ENCODE results near the gene SAMD15. TPM values are rescaled to one million over a fixed set of nuclear protein-coding genes. Genes with fewer than 3 reads are reported as not detected.
A peak's percentile ranks its signal among the peaks of the same experiment; 100 is the strongest.
"Not testable (repeated sequence)": the region's sequence is repeated elsewhere in the genome, so short reads cannot be mapped to it uniquely, and the experiment has no call there.

Gene SAMD15
- total RNA-seq, 1 experiment from 2014 or later, result 1.2 TPM

DNA sequence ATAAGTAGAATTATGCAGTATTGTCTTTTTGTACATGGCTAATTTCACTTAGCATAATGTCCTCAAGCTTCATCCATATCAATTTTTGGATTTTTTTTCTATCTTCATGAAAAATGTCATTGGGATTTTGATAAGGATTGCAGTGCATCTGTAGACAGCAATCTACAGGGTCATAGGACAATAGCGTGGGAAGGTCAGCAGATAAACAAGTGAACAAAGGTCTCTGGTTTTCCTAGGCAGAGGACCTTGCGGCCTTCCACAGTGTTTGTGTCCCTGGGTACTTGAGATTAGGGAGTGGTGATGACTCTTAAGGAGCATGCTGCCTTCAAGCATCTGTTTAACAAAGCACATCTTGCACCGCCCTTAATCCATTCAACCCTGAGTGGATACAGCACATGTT lies 38.9 kb downstream of the SAMD15 start:
- not testable (repeated sequence) for DNase-seq

DNA sequence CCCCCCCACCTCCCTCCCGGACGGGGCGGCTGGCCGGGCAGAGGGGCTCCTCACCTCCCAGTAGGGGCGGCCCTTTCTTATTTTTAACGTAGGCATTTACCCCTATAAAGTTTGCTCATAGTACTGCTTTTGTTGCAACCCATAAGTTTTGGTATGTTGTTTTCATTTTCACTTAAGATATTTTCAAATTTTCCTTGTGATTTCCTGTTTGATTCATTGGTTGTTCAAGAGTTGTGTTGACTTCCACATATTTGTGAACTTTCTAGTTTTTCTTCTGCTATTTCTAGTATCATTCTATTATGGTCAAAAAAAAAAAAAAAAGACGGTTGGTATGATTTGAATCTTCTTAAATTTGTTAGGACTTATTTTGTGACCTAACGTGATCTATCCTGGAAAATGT lies 39.7 kb downstream of the SAMD15 start:
- intact Hi-C loops (cut with micrococcal nuclease), result no loop called here
- no peaks in the 10 kb centered on the region for H3K36me3 ChIP-seq (ENCODE audit: low read depth, low read length)
- POLR2A ChIA-PET (ENCODE audit: unreplicated experiment), result no interaction called here

More for the DNA sequence above, 38.9 kb downstream of the SAMD15 start:
- H3K9ac ChIP-seq (ENCODE audit: low read length); intact Hi-C loops (cut with micrococcal nuclease); H3K4me2 ChIP-seq (ENCODE audit: low read length); BruUV-seq (replicated peaks); H3K27ac ChIP-seq (ENCODE audit: low read length); POLR2A ChIA-PET (ENCODE audit: unreplicated experiment); H3K4me3 ChIP-seq (ENCODE audit: low read length); H3K36me3 ChIP-seq (ENCODE audit: low read depth, low read length); H3K4me1 ChIP-seq (ENCODE audit: insufficient read depth, low read length); H4K20me1 ChIP-seq (ENCODE audit: low read length); H3K79me2 ChIP-seq (ENCODE audit: low read length); H2AFZ ChIP-seq (ENCODE audit: low read length); H3F3A ChIP-seq (ENCODE audit: low read length, unreplicated experiment); ATAC-seq; H3K27me3 ChIP-seq (ENCODE audit: low read length); H3K9me2 ChIP-seq (replicated peaks; ENCODE audit: low read length); H3K9me3 ChIP-seq (ENCODE audit: low read length): not testable (repeated sequence)
- CTCF ChIA-PET, result interaction anchor here (0.6 kb wide), 2 partner anchors 100 to 232 kb away, joined by 3 to 5 read pairs; no protein-coding TSS in a partner anchor

DNA sequence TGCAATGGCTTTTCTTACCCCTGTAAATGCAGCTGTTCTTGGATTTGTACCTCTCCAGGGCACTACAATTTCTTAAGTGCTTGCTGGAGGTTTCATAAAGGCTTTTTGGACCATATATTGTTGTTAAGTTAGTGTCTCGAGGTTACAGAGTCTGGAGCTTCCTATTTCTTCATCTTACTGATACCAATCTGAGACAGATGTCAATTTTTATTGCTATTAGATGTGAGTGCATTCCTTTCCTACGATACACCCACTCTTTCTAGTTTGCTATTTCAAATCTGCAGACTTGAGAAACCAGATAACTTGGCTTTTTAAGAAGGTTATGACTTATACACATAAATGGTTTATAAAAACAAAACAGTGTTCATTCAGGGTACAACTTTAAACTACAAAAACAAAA lies 44.0 kb downstream of the SAMD15 start:
- POLR2A ChIA-PET (ENCODE audit: unreplicated experiment), result no interaction called here
- no peak overlapping the region for H2AFZ ChIP-seq (ENCODE audit: low read length)
- H3K27me3 ChIP-seq (ENCODE audit: low read length), result no peaks in the 10 kb centered on the region
- H3K4me2 ChIP-seq (ENCODE audit: low read length), result no peak overlapping the region
- intact Hi-C loops (cut with micrococcal nuclease), result no loop called here
- no TSS peak for BruUV-seq (replicated peaks)
- no peak overlapping the region for H3K27ac ChIP-seq (ENCODE audit: low read length)
- peaks cover 17% of the 10 kb centered on the region for H3K36me3 ChIP-seq (ENCODE audit: low read depth, low read length)
- CTCF ChIA-PET, result no interaction called here
- H3K9me3 ChIP-seq (ENCODE audit: low read length), result no peaks in the 10 kb centered on the region
- H4K20me1 ChIP-seq (ENCODE audit: low read length), result no peaks in the 10 kb centered on the region
- no peaks in the 10 kb centered on the region for H3K79me2 ChIP-seq (ENCODE audit: low read length)
- TF ChIP-seq, protein P1, sequence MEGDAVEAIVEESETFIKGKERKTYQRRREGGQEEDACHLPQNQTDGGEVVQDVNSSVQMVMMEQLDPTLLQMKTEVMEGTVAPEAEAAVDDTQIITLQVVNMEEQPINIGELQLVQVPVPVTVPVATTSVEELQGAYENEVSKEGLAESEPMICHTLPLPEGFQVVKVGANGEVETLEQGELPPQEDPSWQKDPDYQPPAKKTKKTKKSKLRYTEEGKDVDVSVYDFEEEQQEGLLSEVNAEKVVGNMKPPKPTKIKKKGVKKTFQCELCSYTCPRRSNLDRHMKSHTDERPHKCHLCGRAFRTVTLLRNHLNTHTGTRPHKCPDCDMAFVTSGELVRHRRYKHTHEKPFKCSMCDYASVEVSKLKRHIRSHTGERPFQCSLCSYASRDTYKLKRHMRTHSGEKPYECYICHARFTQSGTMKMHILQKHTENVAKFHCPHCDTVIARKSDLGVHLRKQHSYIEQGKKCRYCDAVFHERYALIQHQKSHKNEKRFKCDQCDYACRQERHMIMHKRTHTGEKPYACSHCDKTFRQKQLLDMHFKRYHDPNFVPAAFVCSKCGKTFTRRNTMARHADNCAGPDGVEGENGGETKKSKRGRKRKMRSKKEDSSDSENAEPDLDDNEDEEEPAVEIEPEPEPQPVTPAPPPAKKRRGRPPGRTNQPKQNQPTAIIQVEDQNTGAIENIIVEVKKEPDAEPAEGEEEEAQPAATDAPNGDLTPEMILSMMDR (conservative IDR thresholded peaks at IDR 0.05; ENCODE audit: low read depth, low read length), result no peak
- TF ChIP-seq EZH2 (IDR thresholded peaks at IDR 0.05; ENCODE audit: low read length, unreplicated experiment), result no peak
- peaks cover 4% of the 10 kb centered on the region; the same call in 1 of the 2 replicates for H3K4me1 ChIP-seq (ENCODE audit: insufficient read depth, low read length)
- H3K4me3 ChIP-seq (ENCODE audit: low read length), result no peak overlapping the region
- H3K9me2 ChIP-seq (replicated peaks; ENCODE audit: low read length), result no peaks in the 10 kb centered on the region
- DNase-seq, result peak; percentile 47
- no peak overlapping the region for H3K9ac ChIP-seq (ENCODE audit: low read length)
- no peaks in the 10 kb centered on the region for H3F3A ChIP-seq (ENCODE audit: low read length, unreplicated experiment)
- ATAC-seq, result no peak

More for the DNA sequence above, 39.7 kb downstream of the SAMD15 start:
- H3K79me2 ChIP-seq (ENCODE audit: low read length), result no peaks in the 10 kb centered on the region
- CTCF ChIA-PET, result no interaction called here
- H3K9me3 ChIP-seq (ENCODE audit: low read length), result no peaks in the 10 kb centered on the region
- no peak overlapping the region for H3K4me3 ChIP-seq (ENCODE audit: low read length)
- BruUV-seq (replicated peaks), result no TSS peak
- no peak overlapping the region for H2AFZ ChIP-seq (ENCODE audit: low read length)
- H3F3A ChIP-seq (ENCODE audit: low read length, unreplicated experiment), result no peaks in the 10 kb centered on the region
- TF ChIP-seq EZH2 (IDR thresholded peaks at IDR 0.05; ENCODE audit: low read length, unreplicated experiment) (no peak), EZH2phosphoT487 (IDR thresholded peaks at IDR 0.05; ENCODE audit: borderline replicate concordance, low read length) (no peak)
- TF ChIP-seq, protein P1 (conservative IDR thresholded peaks at IDR 0.05; ENCODE audit: low read depth, low read length), result no peak
- no peak overlapping the region for H3K4me2 ChIP-seq (ENCODE audit: low read length)
- no peaks in the 10 kb centered on the region for H3K9me2 ChIP-seq (replicated peaks; ENCODE audit: low read length)
- H4K20me1 ChIP-seq (ENCODE audit: low read length), result no peaks in the 10 kb centered on the region
- H3K4me1 ChIP-seq (ENCODE audit: insufficient read depth, low read length), result peaks cover 4% of the 10 kb centered on the region; the same call in 1 of the 2 replicates
- no peaks in the 10 kb centered on the region for H3K27me3 ChIP-seq (ENCODE audit: low read length)
- ATAC-seq, result no peak
- no peak overlapping the region for H3K27ac ChIP-seq (ENCODE audit: low read length)
- DNase-seq, result no peak
- H3K9ac ChIP-seq (ENCODE audit: low read length), result no peak overlapping the region
